Measurements from ENCODE around the gene PLCD4.

- TF ChIP-seq POLR2A (IDR thresholded peaks at IDR 0.05; ENCODE audit: low read depth) (no peak), POLR2AphosphoS5 (IDR thresholded peaks at IDR 0.05) (no peak)
Measured at GRCh38 chr2:218618102-218618860, 10.6 kb downstream of the PLCD4 start.
